HepG2 (cell line): Measurements from ENCODE around the gene SFRP4. TPM values are rescaled to one million over a fixed set of nuclear protein-coding genes. Genes with fewer than 3 reads are reported as not detected.

Experiments used
- ATAC-seq: fragments of 200-7000 bp; cut with Tn5 transposase; 3 replicates; pipeline ENCODE4 v1.9.1; 2020; ENCODE audit warnings: mild to moderate bottlenecking, moderate library complexity
- BruUV-seq: library from RNA; stranded (reverse); fragments of 400-500 nt; replicated peaks from 2 replicates; lab custom pipeline; 2021; lab: Mats Ljungman, UMichigan
- CTCF ChIA-PET: fragments of 300-600 bp; formaldehyde crosslinking; extraction: SDS; loops from one replicate; lab custom pipeline; 2021; ENCODE audit warnings: low total read pairs, inconsistent platforms, low intra/inter-chr PET ratio; lab: Yijun Ruan, JAX
- POLR2A ChIA-PET: fragments of 350-600 bp; sonication (Branson Sonifier 250); formaldehyde crosslinking; loops from one replicate; lab custom pipeline; 2020; ENCODE audit warnings: antibody characterized with exemption, inconsistent platforms; lab: Yijun Ruan, JAX
- DNase-seq: peaks from one replicate; pipeline ENCODE4 v3.0.0-alpha.2; 2015; ENCODE audit warnings: low spot score
- FAIRE-seq: peaks from 3 replicates; lab custom pipeline; 2011; peaks lifted over from hg19 to GRCh38; lab: Jason Lieb, UNC
- H2AFZ ChIP-seq: one replicate; pipeline ENCODE4 v1.6.1; 2011; ENCODE audit warnings: low read length, inconsistent platforms
- H3K27ac ChIP-seq: fragments of 300-600 bp; 3 replicates; pipeline ENCODE4 v1.8.0; 2011; ENCODE audit warnings: mixed run types, mild to moderate bottlenecking, mixed read lengths, low read length, inconsistent platforms; ENCODE audit not compliant: insufficient read depth; ENCODE audit errors: extremely low read length
- H3K27me3 ChIP-seq, 2 experiments: fragments of 200-600 bp in 1 of 2; 2 replicates in 1 of 2; 3 replicates in 1 of 2; pipeline versions ENCODE4 v1.6.0 to v1.8.0; 2011; ENCODE audit warnings: low read length in 2 of 2, mild to moderate bottlenecking in 2 of 2, moderate library complexity in 2 of 2, inconsistent platforms in 1 of 2; ENCODE audit not compliant: insufficient read depth in 2 of 2, control insufficient read depth in 1 of 2
- H3K36me3 ChIP-seq, 2 experiments: fragments of 200-600 bp in 1 of 2; replicated peaks in 1 of 2; 2 replicates in 1 of 2; 3 replicates in 1 of 2; pipeline versions ENCODE4 v1.5.1 to v1.8.0; 2011; ENCODE audit warnings: low read length in 2 of 2, inconsistent platforms in 1 of 2; ENCODE audit not compliant: insufficient read depth in 2 of 2, control insufficient read depth in 1 of 2
- H3K4me1 ChIP-seq: 2 replicates; pipeline ENCODE4 v1.5.1; 2012; ENCODE audit warnings: low read length, inconsistent platforms; ENCODE audit not compliant: insufficient read depth
- H3K4me2 ChIP-seq: 2 replicates; pipeline ENCODE4 v1.6.0; 2011; ENCODE audit warnings: low read depth, low read length, inconsistent platforms
- H3K4me3 ChIP-seq, 3 experiments: fragments of 200-600 bp in 1 of 3; sonication (generic), shearing (Covaris generic) in 1 of 3; replicated peaks in 1 of 3; 2 replicates each; pipeline ENCODE4 v1.5.1; 2011 to 2016; ENCODE audit warnings: low read length in 3 of 3, inconsistent platforms in 2 of 3, low read depth in 2 of 3, mild to moderate bottlenecking in 2 of 3, control low read depth in 1 of 3, mixed read lengths in 1 of 3; ENCODE audit not compliant: insufficient read depth in 1 of 3
- H3K79me2 ChIP-seq: one replicate; pipeline ENCODE4 v1.6.1; 2011; ENCODE audit warnings: low read length, inconsistent platforms; ENCODE audit not compliant: insufficient read depth
- H3K9ac ChIP-seq: 2 replicates; pipeline ENCODE4 v1.6.0; 2011; ENCODE audit warnings: mild to moderate bottlenecking, low read depth, low read length, inconsistent platforms; ENCODE audit not compliant: insufficient read depth
- H3K9me3 ChIP-seq: 2 replicates; pipeline ENCODE4 v1.5.1; 2012; ENCODE audit warnings: mild to moderate bottlenecking, low read length
- H4K20me1 ChIP-seq: 2 replicates; pipeline ENCODE4 v1.6.0; 2011; ENCODE audit warnings: inconsistent platforms, mild to moderate bottlenecking, low read length, moderate library complexity; ENCODE audit not compliant: insufficient read depth
- HIVEP1 ChIP-seq: sonication (generic); formaldehyde crosslinking; IDR thresholded peaks from 2 replicates; pipeline ENCODE4 v1.4.0; 2020; ENCODE audit warnings: mild to moderate bottlenecking, missing genetic modification reagents
- MAFF ChIP-seq: IDR thresholded peaks from 2 replicates; pipeline ENCODE4 v1.6.1; 2011; ENCODE audit warnings: low read depth, low read length, improper control_type of control experiment
- MAFG ChIP-seq: sonication (generic); formaldehyde crosslinking; IDR thresholded peaks from 2 replicates; pipeline ENCODE4 v1.5.1; 2020; ENCODE audit warnings: mild to moderate bottlenecking, missing genetic modification reagents
- MAFK ChIP-seq, 2 experiments: IDR thresholded peaks in 1 of 2; conservative IDR thresholded peaks in 1 of 2; 2 replicates each; pipeline ENCODE4 v1.6.1; 2011; ENCODE audit warnings: improper control_type of control experiment in 2 of 2, low read length in 2 of 2
- NFE2 ChIP-seq: sonication (generic); formaldehyde crosslinking; IDR thresholded peaks from 2 replicates; pipeline ENCODE4 v1.4.0; 2020; ENCODE audit warnings: missing genetic modification reagents
- NFE2L2 ChIP-seq: fragments of 150-350 bp; IDR thresholded peaks from 2 replicates; pipeline ENCODE4 v1.6.1; 2014; ENCODE audit warnings: low read length
- RARA ChIP-seq: IDR thresholded peaks from 2 replicates; pipeline ENCODE4 v1.6.1; 2016; ENCODE audit warnings: missing genetic modification reagents, missing compliant biosample characterization
- RBFOX2 ChIP-seq: fragments of 200-400 bp; formaldehyde crosslinking; IDR thresholded peaks from 2 replicates; pipeline ENCODE4 v1.6.1; 2017; ENCODE audit warnings: low read depth, mild to moderate bottlenecking, low read length
- TEAD3 ChIP-seq: optimal IDR thresholded peaks from 2 replicates; pipeline ENCODE3; 2016; ENCODE audit warnings: borderline replicate concordance
- ZBTB2 ChIP-seq: sonication (generic); formaldehyde crosslinking; IDR thresholded peaks from 2 replicates; pipeline ENCODE4 v1.8.0; 2022; ENCODE audit warnings: low read depth, missing genetic modification reagents
- ZMAT5 ChIP-seq: sonication (generic); formaldehyde crosslinking; IDR thresholded peaks from 2 replicates; pipeline ENCODE4 v1.5.0; 2020; ENCODE audit warnings: mild to moderate bottlenecking, low read depth, missing genetic modification reagents, borderline replicate concordance
- ZNF205 ChIP-seq: IDR thresholded peaks from 2 replicates; pipeline ENCODE4 v1.6.1; 2018; ENCODE audit warnings: missing biosample characterization, missing genetic modification reagents
- ZNF513 ChIP-seq: sonication (generic); formaldehyde crosslinking; conservative IDR thresholded peaks from 2 replicates; pipeline ENCODE4 v1.5.0; 2020; ENCODE audit warnings: missing genetic modification reagents
- ZNF644 ChIP-seq: IDR thresholded peaks from 2 replicates; pipeline ENCODE4 v1.6.1; 2016; ENCODE audit warnings: low read depth
- ZNF780A ChIP-seq: sonication (generic); formaldehyde crosslinking; IDR thresholded peaks from 2 replicates; pipeline ENCODE4 v1.8.0; 2022; ENCODE audit warnings: mild to moderate bottlenecking, missing genetic modification reagents, moderate library complexity
- ZSCAN20 ChIP-seq: sonication (generic); formaldehyde crosslinking; IDR thresholded peaks from 2 replicates; pipeline ENCODE4 v1.4.0; 2020; ENCODE audit warnings: missing genetic modification reagents, mild to moderate bottlenecking, borderline replicate concordance
- WGBS: methylation state at CpG from one replicate; pipeline ENCODE4 v1.1.6; 2017; ENCODE audit warnings: low lambda C conversion rate; 5-methylcytosine and 5-hydroxymethylcytosine counted together
- in situ Hi-C: cut with HindIII; loops from 2 replicates; pipeline ENCODE4 v1.10.0; 2017; ENCODE audit warnings: low pct_unique_long_range_greater_than_20kb; ENCODE audit not compliant: extremely low pct_ligation_motif_present
- intact Hi-C: fragments of 100-400 bp; cut with micrococcal nuclease; formaldehyde crosslinking; loops from one replicate; pipeline ENCODE4 v1.10.0; 2022; ENCODE audit not compliant: unreplicated experiment
- polyA plus RNA-seq, 8 experiments: library from polyadenylated mRNA; depleted of rRNA in 3 of 8; stranded (reverse) in 7 of 8; unstranded in 1 of 8; fragments of >200 nt; fragmentation: Illumina TruSeq in 4 of 8; extraction: Trizol in 4 of 8; gene quantifications; 2 replicates each; pipeline versions ENCODE4 v1.2.1 to v1.2.3, GENCODE V29; 2011 to 2016; ENCODE audit warnings: low read depth in 4 of 8, missing spikeins in 1 of 8, mixed read lengths in 1 of 8; ENCODE audit not compliant: insufficient read depth in 1 of 8
- total RNA-seq, 5 experiments: library from RNA; depleted of rRNA; stranded (reverse); fragments of >200 nt; fragmentation: Illumina TruSeq; extraction: Trizol; gene quantifications; 2 replicates each; pipeline ENCODE4 v1.2.3, GENCODE V29; 2016; ENCODE audit warnings: low read depth in 1 of 5

Gene SFRP4
- total and polyA plus RNA-seq, 2 of the 13 experiments (the other 11 are each of a cell fraction or from before 2014, with no cell fraction given) = 0.96 to 1.8 TPM

GRCh38 chr7:37901890-37902524 lies 14.6 kb downstream of the SFRP4 start:
- DNase-seq = peak; percentile 75
- intact Hi-C loops = loop anchor here (1.0 to 5.0 kb wide), 5 partner anchors 15 to 435 kb away; partner anchors contain the start of gene SFRP4
- Histone ChIP-seq H4K20me1 (no peaks in the 10 kb centered on the region), H3K4me2 (peak overlapping the region; percentile 19), H3K4me3 (no peak overlapping the region), H3K36me3 (no peaks in the 10 kb centered on the region; a peak in 1 of 5 replicates), H3K27ac (no peak overlapping the region), H3K9ac (no peak overlapping the region), H3K79me2 (no peaks in the 10 kb centered on the region), H3K9me3 (no peaks in the 10 kb centered on the region)
- POLR2A ChIA-PET = interaction anchor here (1.5 to 2.5 kb wide), 2 partner anchors 15 to 276 kb away, joined by 6 to 16 read pairs; partner anchors contain the start of genes SFRP4 and STARD3NL
- peak; percentile 91 for ATAC-seq
- TF ChIP-seq ZNF513 = no peak
- TF ChIP-seq ZNF205 = no peak
- TF ChIP-seq HIVEP1 (CRISPR knock-in tag) = no peak
- TF ChIP-seq NFE2L2 = peak; percentile 97
- TF ChIP-seq RARA (CRISPR knock-in tag) = peak; percentile 69
- peak; percentile 30; the same call in 1 of the 2 replicates for TF ChIP-seq NFE2
- TF ChIP-seq MAFF = peak; percentile 98
- TF ChIP-seq RBFOX2 = no peak
- peak; percentile 41 for TF ChIP-seq TEAD3
- TF ChIP-seq ZSCAN20 (CRISPR knock-in tag) = no peak
- TF ChIP-seq ZMAT5 (CRISPR knock-in tag) = no peak
- 0 out of 2 replicates have a peak, but pooled peaks have one; percentile 52 for TF ChIP-seq MAFG (CRISPR knock-in tag)
- no peak for TF ChIP-seq ZNF780A (CRISPR knock-in tag)
- peak; percentile 98 for TF ChIP-seq MAFK (conservative IDR thresholded peaks at IDR 0.05 in 1 of 2, IDR thresholded peaks at IDR 0.05 in 1 of 2; ENCODE audit: low read length in 2 of 2)
- TF ChIP-seq ZNF644 = peak; percentile 61; the same call in 1 of the 2 replicates
- no peak for TF ChIP-seq ZBTB2 (CRISPR knock-in tag)
- TF ChIP-seq, all 625 proteins: peak for 8
- FAIRE-seq = peak; percentile 30
- Histone ChIP-seq H3K4me1 (peaks cover 29% of the 10 kb centered on the region), H3K27me3 (no peaks in the 10 kb centered on the region), H2AFZ (no peak overlapping the region)
- BruUV-seq = no TSS peak
- CTCF ChIA-PET = interaction anchor here (1.2 to 3.1 kb wide), 4 partner anchors 15 to 434 kb away, joined by 5 to 53 read pairs (median 9); partner anchors contain the start of gene SFRP4
- in situ Hi-C loops = loop anchor here (5.0 to 25.0 kb wide), 3 partner anchors 203 to 435 kb away; no protein-coding TSS in a partner anchor
- WGBS = 23% methylated on average over 1 of the region's 2 CpGs
